Measurements from ENCODE around the gene ALDH1L1. TPM values are rescaled to one million over a fixed set of nuclear protein-coding genes. Genes with fewer than 3 reads are reported as not detected.

Gene ALDH1L1
- 0.05 and 0.08 TPM in 2 replicates for total RNA-seq (2014; rRNA removed; shearing (Covaris generic))

DNA sequence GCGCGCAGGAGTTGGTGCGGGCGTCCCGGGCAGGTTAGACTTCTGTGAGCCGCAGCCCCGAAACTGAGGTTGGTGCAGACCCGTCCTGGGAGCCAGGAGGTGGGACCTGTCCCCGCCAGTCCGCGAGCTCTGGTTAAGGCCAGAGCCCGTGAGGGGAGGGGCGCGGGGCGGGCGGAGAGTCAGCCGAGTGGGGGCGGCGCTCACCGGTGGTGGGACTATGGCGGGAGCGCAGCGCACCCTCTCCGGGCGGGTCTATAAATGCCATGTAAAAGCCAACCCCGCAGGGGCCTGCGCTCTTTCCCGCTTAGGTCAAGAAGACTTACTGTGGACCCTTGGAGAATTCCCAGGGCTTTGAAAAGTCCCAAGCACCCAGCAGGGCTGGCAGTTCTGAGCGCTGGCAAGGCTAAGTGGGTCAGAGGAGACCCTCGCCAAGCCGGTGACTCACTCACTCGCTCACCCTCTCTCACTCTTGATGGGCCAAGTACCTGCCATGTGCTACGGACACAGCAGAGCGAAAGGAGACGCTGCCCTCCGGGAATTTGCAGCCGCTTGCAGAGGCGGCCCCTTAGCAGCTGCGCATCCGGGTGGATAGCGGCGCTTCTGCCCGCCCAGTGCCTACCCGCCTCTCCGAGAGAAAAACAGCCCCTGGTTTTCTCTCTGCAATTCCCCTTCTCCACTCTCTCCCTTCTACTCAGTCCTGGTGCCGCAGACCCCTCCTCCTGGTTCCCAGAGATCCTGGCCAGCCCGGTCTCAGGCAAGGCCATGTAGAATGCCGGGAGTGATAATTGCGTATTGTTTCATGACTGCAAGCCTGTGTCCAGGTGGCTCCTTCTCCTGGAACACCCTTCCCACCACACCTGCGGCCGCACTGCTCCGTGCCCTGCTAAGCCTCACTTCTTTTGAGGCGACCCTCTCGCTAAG is at the start of gene ALDH1L1:
Gene ALDH1L1, minus strand, starts transcription at position 110 of the 921 bp plus-strand sequence. CDS start 19,607 bp downstream, outside the sequence.
- no peaks in the 10 kb centered on the region for H3K36me3 ChIP-seq
- no peak within 1 kb of the TSS for H3K4me3 ChIP-seq
- no peak for DNase-seq
- no peak within 1 kb of the TSS for H3K27ac ChIP-seq
- H3K27me3 ChIP-seq = no peaks in the 10 kb centered on the region
- no peaks in the 10 kb centered on the region for H3K9me3 ChIP-seq (replicated peaks)
- no peaks in the 10 kb centered on the region for H3K4me1 ChIP-seq

DNA sequence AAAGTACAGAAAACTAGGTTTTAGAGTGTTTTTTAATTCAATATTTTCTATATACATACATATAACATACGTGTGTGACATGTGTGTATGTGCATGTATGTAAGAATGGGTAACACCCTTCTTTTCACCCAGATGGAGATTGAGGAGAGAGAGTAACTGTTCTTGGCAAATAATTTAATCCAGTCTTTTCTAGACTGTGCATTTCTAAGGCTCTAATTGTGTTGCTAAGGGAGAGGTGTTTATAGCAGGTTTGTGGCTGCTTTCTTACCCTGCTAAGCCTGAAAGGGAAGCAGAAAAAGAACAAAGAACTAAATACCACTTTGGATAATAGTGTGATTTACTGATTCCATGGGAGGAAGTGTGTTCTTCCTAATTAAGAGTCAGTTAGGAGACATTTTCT is 46.0 kb upstream of the ALDH1L1 start:
- no peaks in the 10 kb centered on the region for H3K27me3 ChIP-seq
- H3K4me1 ChIP-seq = no peaks in the 10 kb centered on the region
- no peak overlapping the region for H3K27ac ChIP-seq
- DNase-seq = no peak
- no peak overlapping the region for H3K4me3 ChIP-seq
- 0 out of 2 replicates have a peak, but pooled peaks cover 3% of the 10 kb centered on the region for H3K9me3 ChIP-seq (replicated peaks)
- H3K36me3 ChIP-seq = no peaks in the 10 kb centered on the region

DNA sequence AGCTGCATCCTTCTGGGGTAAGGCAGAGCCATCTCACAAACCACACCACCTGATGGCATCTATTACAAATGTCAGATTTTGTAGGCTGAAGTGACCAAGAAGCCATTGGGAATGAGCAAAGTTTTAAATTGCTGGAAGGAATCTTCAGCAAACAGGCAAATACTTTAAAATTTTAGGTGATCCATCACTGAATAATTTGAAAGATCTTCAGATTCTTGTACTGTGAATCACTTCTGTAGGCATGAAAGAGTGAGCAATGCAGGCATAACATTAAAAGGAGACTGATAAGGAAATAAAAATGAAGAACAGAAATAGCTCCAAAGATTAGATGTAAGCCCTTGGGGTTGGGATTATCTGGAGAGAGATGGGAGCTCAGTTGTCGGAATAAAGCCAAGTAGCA is 36.0 kb upstream of the ALDH1L1 start:
- H3K27ac ChIP-seq = no peak overlapping the region
- DNase-seq = no peak
- no peaks in the 10 kb centered on the region for H3K4me1 ChIP-seq
- H3K9me3 ChIP-seq (replicated peaks) = no peaks in the 10 kb centered on the region
- no peaks in the 10 kb centered on the region for H3K27me3 ChIP-seq
- H3K4me3 ChIP-seq = no peak overlapping the region
- H3K36me3 ChIP-seq = no peaks in the 10 kb centered on the region

DNA sequence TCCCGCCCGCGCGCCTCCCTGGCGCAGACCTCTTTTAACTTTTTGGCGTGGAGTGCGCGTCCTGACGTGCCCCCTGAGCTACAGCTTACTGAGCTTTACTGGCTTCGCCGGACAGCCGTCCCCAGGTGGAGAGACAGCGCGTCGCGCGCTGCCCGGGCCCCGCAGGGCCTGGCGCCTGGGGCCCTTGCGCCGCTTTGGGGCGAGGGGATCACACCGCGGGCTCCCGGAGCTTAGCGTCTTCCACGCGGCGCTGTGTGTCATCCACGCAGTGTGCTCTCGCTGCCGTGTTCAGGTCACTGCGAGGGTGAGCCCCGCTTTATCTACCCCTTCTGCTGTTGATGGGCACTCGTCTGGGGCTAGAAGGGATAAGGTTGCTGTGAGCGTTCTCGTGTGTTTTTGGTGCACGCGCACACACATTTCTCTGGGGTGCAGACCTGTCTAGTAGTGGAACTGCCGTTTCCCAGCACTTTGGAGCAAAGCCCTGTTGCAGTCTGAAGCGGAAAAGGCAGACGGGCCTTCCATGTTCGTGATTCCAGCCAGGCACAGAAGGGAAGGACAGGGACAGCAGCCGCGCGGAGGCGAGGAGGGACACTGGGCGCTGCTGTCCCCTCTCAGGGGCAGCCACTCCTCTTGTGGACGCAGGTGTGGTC is 33.1 kb upstream of the ALDH1L1 start:
- Histone ChIP-seq H3K27me3 (no peaks in the 10 kb centered on the region), H3K36me3 (no peaks in the 10 kb centered on the region), H3K27ac (no peak overlapping the region), H3K4me3 (no peak overlapping the region), H3K4me1 (peaks cover under 1% of the 10 kb centered on the region; the same call in 1 of the 2 replicates), H3K9me3 (replicated peaks) (no peaks in the 10 kb centered on the region)
- no peak for DNase-seq

DNA sequence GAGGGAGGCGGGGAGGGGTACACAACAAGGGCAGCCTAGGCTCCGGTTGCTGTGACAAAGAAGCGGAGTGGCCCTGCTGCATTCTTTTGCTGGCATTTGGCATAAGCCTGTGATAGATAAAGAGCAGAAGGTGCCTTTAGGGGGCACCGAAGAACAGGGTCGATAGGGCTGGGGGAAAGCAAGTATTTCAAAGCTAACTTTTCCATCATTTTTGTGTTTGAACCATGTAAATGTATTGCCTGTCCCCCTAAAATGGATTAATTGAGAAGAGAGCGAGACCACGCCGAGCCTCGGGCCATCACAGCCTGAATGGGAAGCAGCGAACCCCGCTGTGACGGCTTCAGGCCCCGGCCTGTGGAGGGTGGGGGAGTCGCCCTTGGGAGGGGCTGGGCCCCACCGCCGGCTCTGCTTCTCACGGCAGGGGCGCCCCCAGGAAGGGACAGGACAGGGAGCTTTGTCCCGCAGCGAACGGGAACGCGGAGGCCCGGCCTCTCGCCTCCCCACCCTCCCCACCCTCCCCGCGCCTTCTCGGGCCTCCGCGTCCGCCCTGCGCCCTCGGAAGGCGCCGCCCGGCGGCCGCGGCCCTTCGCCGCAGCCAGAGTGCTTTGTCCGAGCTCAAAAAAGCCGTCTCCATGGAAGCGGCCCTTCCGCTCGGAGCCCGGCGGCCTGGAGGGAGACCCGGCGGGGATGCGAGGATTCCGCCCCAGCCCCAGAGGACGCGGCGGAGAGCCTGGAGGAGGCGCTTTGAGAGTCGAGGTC is 32.4 kb upstream of the ALDH1L1 start:
- H3K27ac ChIP-seq = no peak overlapping the region
- no peaks in the 10 kb centered on the region for H3K27me3 ChIP-seq
- no peaks in the 10 kb centered on the region for H3K36me3 ChIP-seq
- no peaks in the 10 kb centered on the region for H3K9me3 ChIP-seq (replicated peaks)
- H3K4me3 ChIP-seq = no peak overlapping the region
- no peak for DNase-seq
- H3K4me1 ChIP-seq = peaks cover 4% of the 10 kb centered on the region; the same call in 1 of the 2 replicates

DNA sequence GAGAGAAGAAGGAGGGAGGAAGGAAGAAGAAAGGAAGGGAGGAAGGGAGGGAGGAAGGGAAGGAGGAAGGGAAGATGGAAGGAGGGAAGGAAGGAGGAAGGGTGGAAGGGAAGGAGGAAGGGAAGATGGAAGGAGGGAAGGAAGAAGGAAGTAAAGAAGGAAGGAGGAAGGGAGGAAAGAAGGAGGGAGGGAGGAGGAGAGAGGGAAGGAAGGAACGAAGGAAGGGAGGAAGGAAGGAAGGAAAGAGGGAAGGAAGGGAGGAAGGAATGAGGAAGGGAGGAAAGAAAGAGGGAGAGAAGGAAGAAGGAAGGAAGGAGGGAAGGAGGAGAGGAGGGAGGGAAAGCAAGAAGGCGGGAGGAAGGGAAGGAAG is 31.8 kb upstream of the ALDH1L1 start:
- DNase-seq = no peak
- H3K36me3 ChIP-seq = no peaks in the 10 kb centered on the region
- H3K9me3 ChIP-seq (replicated peaks) = no peaks in the 10 kb centered on the region
- H3K27ac ChIP-seq = no peak overlapping the region
- H3K4me1 ChIP-seq = peaks cover 4% of the 10 kb centered on the region; the same call in 1 of the 2 replicates
- no peak overlapping the region for H3K4me3 ChIP-seq
- no peaks in the 10 kb centered on the region for H3K27me3 ChIP-seq

DNA sequence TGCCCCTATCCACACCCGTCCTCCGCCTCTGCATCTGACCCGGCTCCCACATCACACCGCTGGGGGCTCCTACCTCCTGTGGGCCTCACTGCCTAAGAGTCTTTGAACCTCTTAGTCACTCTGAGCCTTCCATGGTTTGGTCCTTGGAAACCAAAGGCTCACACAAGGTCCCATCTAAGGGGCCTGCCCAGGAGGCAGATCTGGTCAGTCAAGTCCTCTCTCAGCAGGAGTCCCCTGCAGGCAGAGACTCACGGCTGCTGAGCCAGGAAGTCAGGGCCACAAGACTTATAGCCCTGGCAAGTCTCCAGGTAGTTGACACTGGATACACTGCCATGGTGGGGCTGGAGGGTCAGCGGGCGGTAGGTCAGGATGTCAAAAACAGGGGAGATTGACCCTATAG is 31.2 kb upstream of the ALDH1L1 start:
- H3K27ac ChIP-seq = no peak overlapping the region
- DNase-seq = no peak
- H3K4me1 ChIP-seq = peaks cover 4% of the 10 kb centered on the region; the same call in 1 of the 2 replicates
- H3K27me3 ChIP-seq = no peaks in the 10 kb centered on the region
- no peaks in the 10 kb centered on the region for H3K9me3 ChIP-seq (replicated peaks)
- no peak overlapping the region for H3K4me3 ChIP-seq
- no peaks in the 10 kb centered on the region for H3K36me3 ChIP-seq

DNA sequence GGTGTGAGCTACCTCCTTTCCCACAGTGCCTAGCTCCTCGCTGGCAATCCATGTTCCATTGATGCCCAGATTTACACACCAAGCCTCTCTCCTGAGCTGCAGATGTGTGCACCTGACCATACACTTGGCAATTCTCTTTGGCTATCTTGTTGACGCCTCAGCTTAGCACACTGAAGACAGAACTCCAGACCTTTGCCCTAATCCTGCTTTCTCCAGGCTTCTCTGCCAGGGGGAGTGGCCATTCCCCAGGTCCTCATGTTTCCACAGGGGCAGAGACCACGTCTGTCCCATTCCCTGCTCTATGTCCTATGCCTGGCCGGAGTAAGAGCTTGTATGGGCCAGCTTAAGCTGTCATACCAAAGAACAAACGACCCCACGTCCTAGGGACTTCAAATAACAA is 30.2 kb upstream of the ALDH1L1 start:
- no peaks in the 10 kb centered on the region for H3K27me3 ChIP-seq
- no peak for DNase-seq
- H3K36me3 ChIP-seq = no peaks in the 10 kb centered on the region
- peaks cover 4% of the 10 kb centered on the region; the same call in 1 of the 2 replicates for H3K4me1 ChIP-seq
- no peak overlapping the region for H3K27ac ChIP-seq
- H3K4me3 ChIP-seq = no peak overlapping the region
- no peaks in the 10 kb centered on the region for H3K9me3 ChIP-seq (replicated peaks)

DNA sequence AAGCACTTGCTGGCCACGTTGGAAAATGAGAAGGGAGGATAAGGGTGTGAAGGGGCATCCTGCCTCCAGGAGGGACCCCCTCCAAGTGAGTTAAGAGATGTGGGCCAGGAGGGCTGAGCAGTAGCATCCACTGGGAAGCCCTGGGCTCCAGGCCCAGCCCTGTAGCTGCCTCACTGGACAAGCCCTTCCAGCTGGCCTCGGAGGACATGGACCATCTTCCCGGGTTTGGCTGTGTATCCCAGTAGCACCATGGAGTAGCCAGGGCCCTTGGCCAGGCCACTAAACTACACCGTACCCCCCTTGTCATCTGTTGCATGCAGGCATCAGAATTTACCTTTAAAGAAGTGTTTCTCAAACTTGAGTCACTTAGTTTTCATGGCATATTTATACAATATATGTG is 29.4 kb upstream of the ALDH1L1 start:
- peaks cover 4% of the 10 kb centered on the region; the same call in 1 of the 2 replicates for H3K4me1 ChIP-seq
- H3K9me3 ChIP-seq (replicated peaks) = no peaks in the 10 kb centered on the region
- DNase-seq = no peak
- H3K4me3 ChIP-seq = no peak overlapping the region
- H3K27me3 ChIP-seq = no peaks in the 10 kb centered on the region
- no peak overlapping the region for H3K27ac ChIP-seq
- no peaks in the 10 kb centered on the region for H3K36me3 ChIP-seq

DNA sequence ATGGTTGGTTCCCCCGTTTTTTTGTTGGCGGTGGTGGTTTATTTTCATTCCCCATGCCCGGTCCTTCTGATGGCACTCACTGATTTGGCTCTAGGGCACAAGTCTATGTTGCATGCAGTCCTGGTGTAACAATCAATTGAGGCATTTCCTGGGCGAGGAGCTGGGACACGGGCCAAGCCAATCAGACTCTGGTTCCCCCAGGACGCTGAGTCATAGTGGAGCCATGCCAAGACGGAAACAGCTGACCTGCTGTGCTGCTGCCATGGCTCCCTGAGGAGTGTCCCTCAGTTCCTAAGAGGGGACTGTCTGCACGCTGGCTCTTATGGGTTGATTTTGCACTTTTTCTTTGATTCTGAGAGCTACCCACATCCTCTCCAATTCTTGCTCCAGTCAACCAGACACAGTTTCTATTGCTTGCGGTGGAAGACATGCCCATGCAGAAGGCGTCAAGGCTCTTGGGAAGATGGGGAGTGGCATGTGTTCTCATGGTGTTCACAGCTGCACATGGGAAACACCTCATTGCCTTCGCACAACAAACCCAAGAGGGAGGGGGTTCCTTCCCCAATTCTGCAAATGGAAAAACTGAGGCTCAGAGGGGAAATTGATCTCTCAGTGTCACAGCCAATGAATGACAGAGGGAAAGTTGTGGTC is 28.3 kb upstream of the ALDH1L1 start:
- Histone ChIP-seq H3K9me3 (replicated peaks) (no peaks in the 10 kb centered on the region), H3K4me3 (no peak overlapping the region), H3K36me3 (no peaks in the 10 kb centered on the region), H3K4me1 (peaks cover 4% of the 10 kb centered on the region; the same call in 1 of the 2 replicates), H3K27me3 (no peaks in the 10 kb centered on the region), H3K27ac (no peak overlapping the region)
- DNase-seq = peak; percentile 79 to 80

DNA sequence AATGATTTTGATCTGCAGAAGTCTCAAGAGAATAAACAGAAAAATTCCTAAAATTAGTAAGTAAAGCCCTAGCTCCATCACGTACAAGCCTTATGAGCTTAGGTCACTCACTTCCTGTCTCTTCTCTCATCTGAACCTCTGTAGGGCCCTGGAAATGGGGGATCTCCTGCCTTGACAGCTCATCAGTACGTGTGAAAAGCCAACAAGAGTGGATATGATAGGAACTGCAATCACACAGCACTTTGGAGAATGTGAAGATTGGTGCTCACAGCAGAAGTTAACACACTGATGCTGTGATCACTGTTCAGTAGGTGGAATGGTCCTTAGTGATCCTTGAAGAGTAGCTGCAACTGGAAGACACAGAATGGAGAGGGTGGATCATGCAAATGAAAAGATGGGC is 27.8 kb upstream of the ALDH1L1 start:
- Histone ChIP-seq H3K36me3 (no peaks in the 10 kb centered on the region), H3K4me3 (no peak overlapping the region), H3K27me3 (no peaks in the 10 kb centered on the region), H3K27ac (no peak overlapping the region), H3K9me3 (replicated peaks) (no peaks in the 10 kb centered on the region), H3K4me1 (peaks cover 4% of the 10 kb centered on the region; the same call in 1 of the 2 replicates)
- DNase-seq = no peak

DNA sequence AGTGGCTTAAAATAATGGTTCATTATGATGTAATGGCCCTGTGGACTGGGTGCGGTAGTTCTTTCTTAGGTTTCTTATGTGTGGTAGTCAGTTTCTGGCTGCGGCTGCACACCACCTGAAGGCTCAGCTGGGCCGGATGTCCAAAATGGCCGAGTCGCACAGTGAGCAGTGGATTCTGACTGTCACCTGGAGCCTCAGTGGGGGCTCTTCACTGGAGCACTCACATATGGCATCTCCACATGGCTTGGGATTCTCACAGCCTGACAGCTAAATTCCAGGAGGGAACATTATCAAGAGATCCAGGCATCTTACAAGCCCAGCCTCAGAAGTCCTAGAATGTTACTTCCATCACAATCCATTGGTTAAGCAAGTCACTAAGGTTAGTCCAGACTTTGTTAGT is 26.8 kb upstream of the ALDH1L1 start:
- Histone ChIP-seq H3K4me3 (no peak overlapping the region), H3K4me1 (peaks cover 4% of the 10 kb centered on the region; the same call in 1 of the 2 replicates)
- no peak for DNase-seq

DNA sequence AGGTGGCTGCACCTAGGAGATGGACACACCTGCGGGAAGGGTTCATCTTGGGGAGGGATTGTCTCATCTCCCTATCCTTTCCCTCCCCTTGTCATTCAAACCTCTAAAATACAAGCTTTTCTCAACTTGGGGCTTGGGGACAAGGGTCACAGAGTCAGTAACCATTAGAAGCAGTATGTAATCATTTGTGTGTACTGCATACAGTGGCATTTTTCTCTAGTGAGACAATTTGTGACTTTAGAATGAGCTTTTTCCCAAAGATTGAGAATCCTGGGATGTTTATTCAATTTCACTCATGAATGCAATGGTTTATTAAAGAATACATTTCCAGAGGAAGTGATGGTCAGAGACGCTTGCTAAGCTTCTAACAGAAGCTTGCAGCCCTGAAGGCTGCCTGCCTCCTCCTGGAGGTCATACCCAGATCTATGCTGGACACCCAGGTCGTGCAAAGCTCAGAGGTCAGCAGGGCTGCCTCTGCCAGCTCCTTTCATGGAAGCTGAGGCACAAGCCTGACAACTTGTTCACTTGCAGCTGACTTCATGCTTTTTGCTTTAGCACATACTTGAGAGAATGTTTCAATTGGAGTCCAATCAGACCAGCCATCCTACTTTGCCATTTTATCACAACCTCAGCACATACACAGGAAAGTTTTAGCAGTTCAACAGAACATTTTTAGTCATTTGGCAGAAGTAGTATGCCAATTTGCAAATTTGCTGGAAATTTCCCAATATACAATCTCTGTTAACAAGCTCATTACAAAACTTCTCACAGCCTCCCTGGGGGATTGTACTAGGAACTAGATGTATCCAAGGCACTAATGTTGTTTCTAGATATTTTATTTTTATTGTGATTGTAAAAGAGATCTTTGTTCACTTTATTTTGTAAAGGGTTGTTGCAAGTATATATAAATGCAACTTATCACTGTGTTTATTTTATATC is 25.6 kb upstream of the ALDH1L1 start:
- no peak overlapping the region for H3K4me3 ChIP-seq
- no peaks in the 10 kb centered on the region for H3K36me3 ChIP-seq
- H3K9me3 ChIP-seq (replicated peaks) = no peaks in the 10 kb centered on the region
- no peaks in the 10 kb centered on the region for H3K27me3 ChIP-seq
- DNase-seq = no peak
- peaks cover 4% of the 10 kb centered on the region; the same call in 1 of the 2 replicates for H3K4me1 ChIP-seq
- no peak overlapping the region for H3K27ac ChIP-seq

More for the DNA sequence above, 26.8 kb upstream of the ALDH1L1 start:
- no peaks in the 10 kb centered on the region for H3K27me3 ChIP-seq
- H3K36me3 ChIP-seq = no peaks in the 10 kb centered on the region
- no peak overlapping the region for H3K27ac ChIP-seq
- H3K9me3 ChIP-seq (replicated peaks) = no peaks in the 10 kb centered on the region

Measured in SJCRH30 (cell line).